ENCODE data around the gene MRI1.

- no peak for TF ChIP-seq CTCF (IDR thresholded peaks at IDR 0.05; ENCODE audit: insufficient read depth, low read length, poor library complexity, severe bottlenecking)
- TF ChIP-seq EZH2phosphoT487 (conservative IDR thresholded peaks at IDR 0.05; ENCODE audit: low read length), result no peak
Measured at GRCh38 chr19:13723206-13723605, 41.1 kb upstream of the MRI1 start.
